ENCODE measurements around the gene BRD4. TPM values are rescaled to one million over a fixed set of nuclear protein-coding genes. Genes with fewer than 3 reads are reported as not detected.
A peak's percentile ranks its signal among the peaks of the same experiment; 100 is the strongest.
"Not testable (repeated sequence)": the region's sequence is repeated elsewhere in the genome, so short reads cannot be mapped to it uniquely, and the experiment has no call there.

BRD4 gene
- total and polyA plus RNA-seq, 8 donors: 10.6 to 113 (median 20.5) TPM

- intact Hi-C loops (cut with DNase I; ENCODE audit: low total_unique reads): no loop called here
These were observed 4.9 kb upstream of the BRD4 start for GRCh38 chr19:15337202-15337601.

DNA sequence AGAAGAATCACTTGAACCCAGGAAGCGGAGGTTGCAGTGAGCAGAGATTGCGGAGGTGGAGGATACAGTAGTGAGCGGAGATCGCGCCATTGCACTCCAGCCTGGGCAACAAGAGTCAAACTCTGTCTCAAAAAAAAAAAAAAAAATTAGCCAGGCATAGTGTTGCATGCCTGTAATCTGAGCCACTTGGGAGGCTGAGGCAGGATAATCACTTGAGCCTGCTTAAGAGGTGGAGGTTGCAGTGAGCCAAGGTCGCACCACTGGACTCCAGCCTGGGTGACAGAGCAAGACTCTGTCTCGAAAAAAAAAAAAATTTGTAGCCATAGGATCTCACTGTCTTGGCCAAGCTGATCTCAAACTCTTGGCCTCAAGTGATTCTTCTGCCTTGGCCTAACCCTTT, 3.7 kb upstream of the BRD4 start:
- peaks cover 10 to 19% (median 13%) of the 10 kb centered on the region in 4 donors for H3K4me1 ChIP-seq
- H3K9me3 ChIP-seq; DNase-seq; H3K4me3 ChIP-seq; intact Hi-C loops (cut with DNase I; ENCODE audit: low total_unique reads); H3K36me3 ChIP-seq; H3K27ac ChIP-seq; H3K27me3 ChIP-seq: not testable (repeated sequence)
- WGBS, 5 donors: 77 to 91% (median 80%) methylated on average over 7 of the region's 7 CpGs

More at GRCh38 chr19:15337202-15337601, 4.9 kb upstream of the BRD4 start:
- no peak for DNase-seq
- H3K36me3 ChIP-seq: peaks cover 0 to 13% (median 0%) of the 10 kb centered on the region in 4 donors
- 64 to 80% (median 75%) methylated on average over 8 of the region's 8 CpGs for whole genome bisulfite sequencing, 5 donors
- peaks cover 10 to 19% (median 13%) of the 10 kb centered on the region in 4 donors for H3K4me1 ChIP-seq
- TF ChIP-seq POLR2AphosphoS5 (IDR thresholded peaks at IDR 0.05) (no peak), CTCF (IDR thresholded peaks at IDR 0.05) (no peak), POLR2A (IDR thresholded peaks at IDR 0.05) (no peak)
- no peak overlapping the region for H3K27ac ChIP-seq
- no peak overlapping the region for H3K4me3 ChIP-seq
- no peaks in the 10 kb centered on the region for H3K27me3 ChIP-seq
- H3K9me3 ChIP-seq: no peaks in the 10 kb centered on the region

DNA sequence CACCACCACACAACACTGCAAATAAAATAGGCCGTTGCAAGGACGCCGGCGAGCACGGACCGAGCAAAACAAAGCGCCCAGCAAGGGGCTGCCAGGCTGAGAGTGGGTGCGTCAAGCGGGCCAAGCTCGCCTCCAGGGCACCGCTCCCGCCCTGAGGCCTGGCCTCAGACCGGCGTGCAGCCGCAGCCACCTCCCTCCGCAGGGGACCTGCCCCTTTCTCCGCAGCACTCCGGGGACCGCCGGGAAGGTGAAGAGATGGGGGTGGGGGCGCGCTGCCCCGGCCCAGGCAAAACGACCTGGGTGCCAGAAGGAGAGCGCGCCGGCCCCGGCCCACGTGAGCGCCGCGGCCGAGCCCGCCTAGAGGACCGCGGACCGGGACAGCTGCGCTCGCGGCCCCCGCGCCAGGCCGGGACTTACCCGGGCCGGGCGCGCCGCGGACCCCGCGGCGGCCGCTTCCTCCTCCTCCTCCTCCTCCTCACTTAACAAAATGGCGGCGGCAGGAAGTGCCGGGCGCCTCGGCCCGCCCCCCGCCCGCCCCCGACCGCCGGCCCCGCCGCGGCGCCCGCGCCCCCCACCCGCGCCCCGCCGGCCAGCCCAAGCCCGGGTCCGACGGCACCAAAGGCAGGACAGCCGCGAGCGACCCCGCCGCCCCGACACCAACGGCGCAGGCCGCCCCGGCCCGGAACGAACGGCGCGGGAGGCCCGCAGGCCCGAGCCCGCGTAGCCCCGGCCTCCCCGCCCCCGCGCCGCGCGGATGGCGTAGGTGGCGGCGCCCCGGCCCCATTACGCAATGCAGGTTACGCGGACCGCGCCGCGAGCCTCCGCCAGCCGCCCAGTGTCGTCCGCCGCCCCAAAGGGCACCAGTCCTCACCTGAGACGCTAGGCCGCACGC, 674 bp downstream of the BRD4 start:
- intact Hi-C loops (cut with DNase I; ENCODE audit: low total_unique reads): no loop called here
- DNase-seq: peak; percentile 59 to 77
- no peaks in the 10 kb centered on the region for H3K9me3 ChIP-seq
- no peaks in the 10 kb centered on the region for H3K36me3 ChIP-seq
- H3K27me3 ChIP-seq: no peaks in the 10 kb centered on the region
- peak overlapping the region; percentile 85 to 94 (median 92) for H3K4me3 ChIP-seq
- TF ChIP-seq EP300 (IDR thresholded peaks at IDR 0.05) (no peak), POLR2A (IDR thresholded peaks at IDR 0.05) (no peak), CTCF (IDR thresholded peaks at IDR 0.05) (peak in 1 of 7 experiments; percentile 7), POLR2AphosphoS5 (IDR thresholded peaks at IDR 0.05) (no peak)
- H3K27ac ChIP-seq: peak overlapping the region; percentile 92 to 99 (median 98)
- peaks cover 51 to 62% (median 53%) of the 10 kb centered on the region in 4 donors for H3K4me1 ChIP-seq
- 1% methylated on average over 24 to 113 of the region's 122 CpGs for WGBS, 5 donors

DNA sequence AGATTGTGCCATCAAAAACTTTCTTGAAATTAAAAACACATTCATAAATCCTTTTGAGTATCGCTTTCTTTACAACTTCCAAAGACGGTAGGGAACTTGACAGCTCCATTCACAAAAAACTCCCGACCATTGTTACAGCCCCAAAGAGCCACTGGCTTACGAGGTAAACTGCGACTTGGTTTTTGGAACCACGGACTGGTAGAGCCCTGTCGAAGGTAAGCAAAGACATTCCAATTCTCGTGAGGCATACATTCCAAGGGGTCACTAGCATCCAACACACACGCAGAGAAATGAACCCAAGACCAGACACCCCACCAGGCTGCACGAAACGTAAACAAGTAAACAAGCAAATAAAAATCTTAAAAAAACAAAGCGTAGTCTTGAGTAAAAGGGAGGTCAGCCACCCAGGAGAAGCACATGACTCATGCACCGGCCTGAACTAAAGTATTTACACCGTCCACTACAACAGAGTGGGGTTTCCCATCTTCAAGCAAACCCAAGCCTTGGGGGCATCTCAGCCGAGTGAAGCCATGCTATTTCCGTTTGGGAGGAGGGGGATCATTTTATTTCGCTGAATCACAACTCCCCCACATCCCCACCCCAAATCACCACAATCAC, 1.4 kb downstream of the BRD4 start:
- Histone ChIP-seq H3K9me3 (no peaks in the 10 kb centered on the region), H3K27me3 (no peaks in the 10 kb centered on the region), H3K27ac (peak overlapping the region; percentile 92 to 99 (median 98)), H3K36me3 (no peaks in the 10 kb centered on the region), H3K4me3 (peak overlapping the region; percentile 85 to 94 (median 92)), H3K4me1 (peaks cover 57 to 70% (median 61%) of the 10 kb centered on the region in 4 donors)
- peak in 1 of 2 donors; percentile 65 for DNase-seq
- TF ChIP-seq POLR2AphosphoS5 (IDR thresholded peaks at IDR 0.05) (peak in 1 of 3 donors; percentile 39), CTCF (IDR thresholded peaks at IDR 0.05) (no peak), POLR2A (IDR thresholded peaks at IDR 0.05) (no peak), EP300 (IDR thresholded peaks at IDR 0.05) (no peak)
- intact Hi-C loops (cut with DNase I; ENCODE audit: low total_unique reads): no loop called here
- WGBS, 5 donors: 5 to 6% (median 5%) methylated on average over 17 of the region's 17 CpGs

All from stomach (tissue), 9 donors.